Activated naive CD4-positive, alpha-beta T cell (primary cell): ENCODE results near the gene CD81.
A peak's percentile ranks its signal among the peaks of the same experiment; 100 is the strongest.

Experiments
- DNase-seq, 4 experiments: peaks; one replicate each; lab custom pipeline; 2025; lab: John Stamatoyannopoulos, UW

CD81 gene

GRCh38 chr11:2421226-2421994, 44.3 kb downstream of the CD81 start:
- no peak for DNase-seq

GRCh38 chr11:2421996-2422395, 44.9 kb downstream of the CD81 start:
- DNase-seq: no peak

DNA sequence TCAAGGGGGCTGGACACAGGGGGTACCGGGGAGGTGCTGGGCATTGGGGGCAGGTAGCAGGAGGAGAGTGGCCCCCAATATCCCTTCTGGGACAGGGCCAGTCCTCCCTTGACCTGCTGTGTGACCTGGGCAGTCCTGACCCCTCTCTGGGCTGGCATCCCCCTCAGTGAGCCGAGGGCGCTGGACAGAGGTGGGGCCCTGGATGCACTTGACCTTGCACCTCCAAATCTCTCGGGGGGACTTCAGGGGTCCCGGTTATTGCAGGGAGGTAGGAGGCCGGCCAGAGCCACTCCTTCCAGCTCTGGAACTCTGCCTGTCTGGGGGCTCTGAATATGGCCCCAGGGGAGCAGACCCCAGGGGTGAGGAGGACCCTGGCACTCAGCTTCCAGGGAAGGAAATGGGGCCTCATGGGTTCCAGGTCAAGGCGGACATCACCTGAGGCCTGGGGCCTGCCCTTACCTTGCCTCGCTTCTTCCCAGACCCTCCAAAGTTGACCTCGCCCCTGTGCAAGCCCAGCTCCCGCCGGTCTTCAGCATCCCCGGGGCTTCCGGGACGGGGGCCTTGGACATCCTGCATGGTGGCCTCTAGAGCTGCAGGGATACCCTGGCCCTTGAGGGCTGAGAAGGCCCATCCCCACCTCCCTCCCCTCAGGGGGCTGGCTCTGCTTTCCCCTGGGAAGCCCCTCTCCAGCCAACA, 45.5 kb downstream of the CD81 start:
- DNase-seq: no peak

GRCh38 chr11:2423157-2424025, 46.3 kb downstream of the CD81 start:
- DNase-seq: no peak

DNA sequence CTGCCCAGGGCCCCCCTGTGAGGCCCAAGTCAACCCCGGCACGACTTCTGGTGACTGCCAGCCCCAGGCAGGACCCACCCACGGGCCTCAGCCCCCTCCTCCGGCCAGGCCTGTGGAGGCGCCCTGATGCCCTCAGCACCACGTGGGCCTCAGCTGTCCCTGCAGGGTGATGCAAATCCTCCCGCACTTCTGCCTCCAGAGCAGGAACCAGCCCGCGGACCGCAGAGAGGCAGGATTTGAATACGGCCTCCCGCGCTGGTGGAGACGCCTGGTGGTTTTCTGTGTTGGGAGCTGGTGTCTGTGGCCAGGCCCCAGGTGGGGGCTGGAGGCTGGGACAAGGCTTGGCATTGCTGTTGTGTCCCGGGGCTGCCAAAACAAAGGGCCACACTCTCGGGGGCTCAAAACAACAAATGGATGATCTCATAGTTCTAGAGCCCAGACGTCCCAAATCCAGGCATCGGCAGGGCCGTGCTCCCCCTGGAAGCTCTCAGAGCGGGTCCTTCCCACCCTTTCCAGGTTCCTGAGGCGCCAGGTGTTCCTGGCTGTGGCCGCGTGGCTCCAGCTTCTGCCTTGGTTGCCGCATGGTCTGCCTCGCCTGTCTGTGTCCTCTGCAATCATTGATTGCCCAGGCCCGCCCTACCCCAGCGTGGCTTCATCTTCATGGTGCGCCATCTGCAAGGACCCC, 47.8 kb downstream of the CD81 start:
- DNase-seq: no peak

DNA sequence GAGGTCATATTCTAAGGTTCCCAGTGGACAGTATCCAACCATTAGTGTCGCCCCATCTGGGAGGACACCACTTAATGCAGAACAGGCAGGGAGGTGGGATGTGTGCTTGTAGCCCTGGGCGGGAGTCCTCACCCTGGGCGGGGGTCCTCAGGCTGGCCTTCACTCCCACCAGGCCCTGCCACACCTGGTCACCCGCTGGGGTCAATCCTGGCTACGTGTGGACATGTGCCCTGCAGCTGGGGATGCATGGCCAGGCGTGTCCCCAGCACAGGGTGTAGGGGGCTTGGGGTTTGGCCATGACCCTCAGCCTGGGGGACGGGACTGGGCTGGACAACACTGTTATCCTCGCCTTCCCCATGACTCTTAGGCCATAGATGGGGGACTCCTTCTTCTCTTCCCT, 48.4 kb downstream of the CD81 start:
- DNase-seq: no peak

- DNase-seq: no peak
Measured at GRCh38 chr11:2426221-2426620, 49.1 kb downstream of the CD81 start.

DNA sequence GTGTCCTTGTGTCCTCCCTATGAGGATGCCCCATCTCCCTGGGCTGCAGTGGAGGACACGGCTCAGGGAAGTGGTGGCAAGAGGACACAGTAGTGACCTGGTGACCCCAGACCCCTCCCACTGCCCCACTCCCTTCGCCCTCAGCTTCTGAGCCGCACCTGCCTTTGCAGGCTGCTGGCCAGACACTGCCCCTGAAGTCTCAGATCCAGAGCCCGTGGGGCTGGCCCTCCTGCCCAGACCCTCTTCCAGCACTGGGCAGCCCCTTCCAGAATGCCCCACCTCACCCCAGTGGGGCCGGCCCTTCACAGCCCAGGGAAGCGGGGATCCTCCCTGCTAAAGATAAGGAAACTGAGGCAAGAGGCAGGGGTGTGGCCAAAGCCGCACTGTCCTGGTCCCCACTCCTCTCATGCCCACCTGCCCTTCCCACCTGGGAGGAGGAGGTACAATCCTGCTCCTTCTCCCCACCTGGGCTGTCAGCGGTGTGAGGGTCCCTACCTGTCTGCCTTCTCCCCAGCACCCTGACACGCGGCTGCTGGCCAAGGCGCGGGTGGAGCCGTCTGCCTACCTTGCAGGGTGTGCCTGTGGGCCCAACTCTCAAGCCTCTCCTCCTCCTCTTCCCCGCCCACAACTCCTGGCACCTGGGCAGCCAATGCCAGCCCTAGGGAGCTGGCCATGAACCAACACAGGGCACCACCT, 49.9 kb downstream of the CD81 start:
- no peak for DNase-seq

- no peak for DNase-seq
Measured at GRCh38 chr11:2427721-2428321, 50.7 kb downstream of the CD81 start.

- DNase-seq: peak; percentile 62 to 86 (median 84)
Measured at GRCh38 chr11:2428322-2428795, 51.2 kb downstream of the CD81 start.

DNA sequence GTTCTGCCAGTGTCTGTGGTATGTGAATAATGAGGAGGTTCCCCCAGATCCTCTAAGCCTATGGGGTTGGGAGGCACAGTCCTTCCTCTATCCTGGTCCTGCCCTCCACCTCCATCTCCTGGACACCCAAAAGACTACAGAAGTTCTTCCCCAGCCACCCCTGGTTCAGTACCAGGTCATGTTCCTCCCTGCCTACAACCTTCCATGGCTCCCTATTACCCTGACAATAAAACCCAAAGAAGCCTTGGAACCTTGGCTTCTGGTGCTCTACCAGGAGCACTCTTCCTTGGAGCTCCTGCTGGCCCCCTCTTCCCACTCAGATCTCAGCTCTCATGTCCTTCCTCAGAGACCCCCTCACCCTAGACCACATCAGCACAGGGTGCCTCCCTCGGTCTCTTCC, 54.3 kb downstream of the CD81 start:
- DNase-seq: no peak

GRCh38 chr11:2432171-2432621, 55.1 kb downstream of the CD81 start:
- no peak for DNase-seq

- no peak for DNase-seq
Measured at GRCh38 chr11:2432628-2433071, 55.5 kb downstream of the CD81 start.

DNA sequence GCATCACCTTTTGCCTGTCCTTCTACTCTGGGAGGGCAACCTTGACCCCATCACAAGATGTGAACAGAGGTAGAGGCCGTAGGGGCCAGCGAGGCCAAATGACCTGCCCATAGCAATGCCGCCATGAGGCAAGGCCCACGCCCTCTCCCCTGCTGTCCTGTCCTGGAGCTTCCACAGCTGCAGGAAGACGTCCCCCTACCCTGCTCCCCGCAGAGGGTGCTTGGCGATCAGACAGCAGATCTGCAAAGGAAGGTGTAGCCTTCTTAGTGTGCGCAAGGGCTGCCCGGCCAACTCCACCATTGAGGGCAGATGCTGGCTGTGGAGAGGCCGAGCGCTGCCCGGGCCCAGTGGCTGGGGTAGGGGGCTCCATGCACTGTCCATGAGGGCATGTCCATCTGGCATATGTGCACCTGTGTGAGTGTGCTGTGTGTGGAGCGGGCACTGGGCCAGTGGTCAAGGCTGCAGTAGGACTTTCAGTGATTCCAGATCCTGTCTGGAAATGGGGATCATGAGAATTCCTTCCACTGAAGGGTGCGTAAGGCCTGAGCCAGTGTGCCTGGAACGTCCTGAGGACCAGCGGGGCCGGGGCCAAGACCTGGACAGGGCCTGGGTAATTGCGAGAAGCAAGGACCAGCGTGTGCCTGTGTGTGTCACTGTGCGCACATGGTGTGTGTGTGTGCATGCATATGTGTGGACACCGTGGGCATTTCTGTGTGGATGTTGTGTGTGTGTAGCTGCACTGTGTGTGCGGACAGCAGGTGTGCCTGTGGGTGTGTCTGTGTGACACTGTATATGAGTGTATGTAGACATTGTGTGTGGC, 56.2 kb downstream of the CD81 start:
- DNase-seq: no peak

DNA sequence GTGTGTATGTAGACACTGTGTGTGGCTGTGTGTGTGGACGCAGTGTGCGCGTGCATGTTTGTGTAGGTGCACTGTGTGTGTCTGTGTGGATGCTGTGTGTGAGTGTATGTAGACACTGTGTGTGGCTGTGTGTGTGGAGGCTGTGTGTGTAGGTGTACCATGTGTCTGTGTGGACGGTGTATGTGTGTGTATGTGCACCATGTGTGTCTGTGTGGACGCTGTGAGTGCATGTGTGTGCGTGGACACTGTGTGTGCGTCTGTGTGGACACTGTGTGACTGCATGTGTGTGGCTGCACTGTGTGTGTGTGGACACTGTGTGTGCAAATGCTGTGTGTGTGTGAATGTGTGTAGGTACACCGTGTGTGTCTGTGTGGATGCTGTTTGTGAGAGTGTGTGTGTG, 56.9 kb downstream of the CD81 start:
- DNase-seq: no peak

DNA sequence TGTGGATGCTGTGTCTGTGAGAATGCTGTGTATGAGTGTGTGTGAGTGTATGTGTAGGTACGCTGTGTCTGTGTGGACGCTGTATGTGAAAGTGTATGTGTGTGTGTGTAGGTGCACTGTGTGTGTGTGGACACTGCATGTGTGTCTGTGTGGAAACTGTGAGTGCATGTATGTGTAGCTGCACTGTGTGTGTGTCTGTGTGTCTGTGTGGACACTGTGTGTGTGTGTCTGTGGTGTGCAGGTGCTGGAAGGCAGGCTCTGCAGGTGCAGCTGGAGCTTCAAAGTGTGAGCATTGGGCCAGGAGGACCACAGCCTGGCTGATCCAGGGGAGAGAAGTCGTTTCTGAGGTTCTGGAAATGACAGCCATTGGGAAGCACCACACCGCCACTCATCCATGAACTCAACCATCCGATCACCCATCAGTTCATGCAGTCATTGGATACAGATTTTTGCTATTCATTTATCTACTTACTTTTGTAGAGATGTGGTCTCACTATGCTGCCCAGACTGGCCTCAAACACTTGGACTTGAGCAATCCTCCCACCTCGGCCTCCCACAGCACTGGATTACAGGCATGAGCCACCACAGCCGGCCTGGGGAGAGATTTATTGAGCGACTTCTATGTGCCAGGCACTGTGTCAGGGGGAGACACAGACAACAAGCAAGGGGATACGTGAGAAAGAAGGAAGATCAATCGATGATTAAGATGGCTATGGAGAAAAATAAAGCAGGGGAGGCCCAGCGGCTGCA, 57.6 kb downstream of the CD81 start:
- DNase-seq: no peak

DNA sequence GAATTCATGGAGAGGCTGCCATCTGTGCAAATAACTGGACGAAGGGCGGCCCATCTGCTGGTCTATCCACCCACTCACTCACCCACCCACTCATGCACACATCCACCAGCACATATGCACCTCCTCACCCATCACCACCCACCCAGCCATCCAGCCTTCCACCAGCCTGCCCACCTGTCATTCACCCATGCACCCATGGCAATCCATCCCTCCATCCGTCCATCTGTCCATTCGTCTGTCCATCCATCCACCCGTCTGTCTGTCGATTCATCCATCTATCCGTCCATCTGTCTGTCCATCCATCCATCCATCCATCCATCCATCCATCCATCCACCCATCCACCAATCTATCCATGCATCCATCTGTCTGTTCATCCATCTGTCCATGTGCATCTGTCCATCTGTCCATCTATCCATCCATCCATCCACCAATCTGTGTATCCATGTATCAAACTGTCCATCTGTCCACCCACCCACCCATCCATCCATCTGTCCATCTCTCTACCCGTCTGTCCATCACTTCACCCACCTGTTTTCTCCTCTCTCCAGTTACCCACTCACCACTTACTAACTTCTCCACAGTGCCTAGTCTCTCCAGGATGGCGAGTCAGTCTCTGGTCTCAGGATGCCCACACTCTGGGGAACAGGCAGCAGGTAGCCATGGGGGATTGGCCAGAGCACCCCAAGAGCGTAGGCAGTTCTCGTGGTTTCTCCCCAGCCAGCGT, 58.3 kb downstream of the CD81 start:
- DNase-seq: no peak

GRCh38 chr11:2436013-2436520, 59.0 kb downstream of the CD81 start:
- no peak for DNase-seq
